A673 (cell line): Measurements from ENCODE around the gene IL4R. TPM values are rescaled to one million over a fixed set of nuclear protein-coding genes. Genes with fewer than 3 reads are reported as not detected.

Source experiments
- BruUV-seq: library from RNA; stranded (reverse); fragments of 400-500 nt; replicated peaks from 2 replicates; lab custom pipeline; 2021; lab: Mats Ljungman, UMichigan
- CTCF ChIA-PET: fragments of 300-600 bp; sonication (Branson Sonifier 250); formaldehyde crosslinking; loops from one replicate; lab custom pipeline; 2022; ENCODE audit warnings: antibody characterized with exemption; lab: Charles Lee
- POLR2A ChIA-PET: fragments of 300-600 bp; sonication (Branson Sonifier 250); formaldehyde crosslinking; loops from one replicate; lab custom pipeline; 2022; ENCODE audit warnings: antibody characterized with exemption; ENCODE audit not compliant: low non-redundant PET; lab: Charles Lee
- DNase-seq: peaks from one replicate; pipeline ENCODE4 v3.0.0-alpha.2; 2015; ENCODE audit warnings: low spot score
- H3K27ac ChIP-seq: fragments of 200-600 bp; sonication (generic); 2 replicates; pipeline ENCODE4 v1.5.1; 2016; ENCODE audit warnings: mixed run types, low read depth, mild to moderate bottlenecking, mixed read lengths, antibody characterized with exemption, low read length; ENCODE audit not compliant: poor library complexity, severe bottlenecking
- H3K27me3 ChIP-seq: fragments of 200-600 bp; sonication (generic); replicated peaks from 2 replicates; pipeline ENCODE4 v1.6.1; 2017; ENCODE audit warnings: mixed run types, low read depth, mild to moderate bottlenecking, mixed read lengths, antibody characterized with exemption, low read length; ENCODE audit not compliant: insufficient read depth, poor library complexity
- H3K36me3 ChIP-seq: fragments of 200-600 bp; sonication (generic); 2 replicates; pipeline ENCODE4 v1.6.1; 2016; ENCODE audit warnings: mixed run types, mild to moderate bottlenecking, mixed read lengths, antibody characterized with exemption, low read length; ENCODE audit not compliant: insufficient read depth, poor library complexity, severe bottlenecking
- H3K4me1 ChIP-seq: fragments of 200-600 bp; sonication (generic); 2 replicates; pipeline ENCODE4 v1.6.1; 2017; ENCODE audit warnings: mixed run types, mild to moderate bottlenecking, mixed read lengths, antibody characterized with exemption, low read length; ENCODE audit not compliant: insufficient read depth, poor library complexity, severe bottlenecking
- H3K4me3 ChIP-seq: fragments of 200-600 bp; sonication (generic); 2 replicates; pipeline ENCODE4 v1.5.1; 2016; ENCODE audit warnings: low read depth, mixed run types, mild to moderate bottlenecking, mixed read lengths, low read length; ENCODE audit not compliant: poor library complexity, severe bottlenecking
- H3K9me3 ChIP-seq: fragments of 200-600 bp; sonication (generic); 2 replicates; pipeline ENCODE4 v1.6.1; 2016; ENCODE audit warnings: mixed run types, low read depth, mild to moderate bottlenecking, mixed read lengths, antibody characterized with exemption, low read length; ENCODE audit not compliant: poor library complexity, severe bottlenecking
- CTCF ChIP-seq: fragments of 300-800, 200-600 bp; sonication (generic); conservative IDR thresholded peaks from 2 replicates; pipeline ENCODE4 v1.5.1; 2017; ENCODE audit warnings: low read depth, mild to moderate bottlenecking, antibody characterized with exemption, low read length, moderate library complexity, mixed read lengths
- EZH2 ChIP-seq: fragments of 200-600 bp; sonication (generic); IDR thresholded peaks from 2 replicates; pipeline ENCODE4 v1.6.1; 2017; ENCODE audit warnings: borderline replicate concordance, low read depth, mild to moderate bottlenecking, mixed read lengths, antibody characterized with exemption, low read length; ENCODE audit not compliant: poor library complexity, severe bottlenecking
- intact Hi-C: fragments of 100-400 bp; cut with micrococcal nuclease; formaldehyde crosslinking; loops from one replicate; pipeline ENCODE4 v1.10.0; 2022; ENCODE audit not compliant: unreplicated experiment
- total RNA-seq: library from RNA; stranded (reverse); gene quantifications from 2 replicates; pipeline ENCODE4 v1.2.3, GENCODE V29; 2021

IL4R gene
- total RNA-seq, 1 experiment from 2014 or later, result 22.9 TPM

- ChIA-PET CTCF (no interaction called here), POLR2A (no interaction called here)
- H3K36me3 ChIP-seq, result no peaks in the 10 kb centered on the region
- peaks cover 9% of the 10 kb centered on the region for H3K4me1 ChIP-seq
- BruUV-seq, result no TSS peak
- no peak for TF ChIP-seq CTCF
- TF ChIP-seq EZH2, result no peak
- intact Hi-C loops, result no loop called here
- no peaks in the 10 kb centered on the region for H3K9me3 ChIP-seq
- H3K4me3 ChIP-seq, result no peak overlapping the region
- no peak for DNase-seq
- H3K27me3 ChIP-seq, result no peaks in the 10 kb centered on the region
- H3K27ac ChIP-seq, result no peak overlapping the region
These were observed 23.2 kb downstream of the IL4R start for GRCh38 chr16:27337024-27337423.

GRCh38 chr16:27339180-27339579 is 25.4 kb downstream of the IL4R start:
- Histone ChIP-seq H3K27ac (no peak overlapping the region), H3K27me3 (no peaks in the 10 kb centered on the region), H3K4me1 (peaks cover 8% of the 10 kb centered on the region), H3K9me3 (no peaks in the 10 kb centered on the region), H3K4me3 (no peak overlapping the region), H3K36me3 (no peaks in the 10 kb centered on the region)
- BruUV-seq, result no TSS peak
- ChIA-PET CTCF (no interaction called here), POLR2A (no interaction called here)
- intact Hi-C loops, result no loop called here
- TF ChIP-seq EZH2, result no peak
- no peak for TF ChIP-seq CTCF
- no peak for DNase-seq

GRCh38 chr16:27340654-27341053 is 26.9 kb downstream of the IL4R start:
- no TSS peak for BruUV-seq
- Histone ChIP-seq H3K27me3 (no peaks in the 10 kb centered on the region), H3K4me1 (no peaks in the 10 kb centered on the region), H3K27ac (no peak overlapping the region), H3K9me3 (no peaks in the 10 kb centered on the region), H3K36me3 (no peaks in the 10 kb centered on the region), H3K4me3 (no peak overlapping the region)
- intact Hi-C loops, result no loop called here
- CTCF ChIA-PET, result no interaction called here
- DNase-seq, result no peak
- POLR2A ChIA-PET, result no interaction called here
- TF ChIP-seq CTCF, result no peak
